GM18951 (cell line): ENCODE results near the gene IFNLR1.

Experiments used
- POLR2A ChIP-seq: IDR thresholded peaks from 4 replicates; pipeline ENCODE4 v1.6.1; 2011; ENCODE audit warnings: mild to moderate bottlenecking; ENCODE audit not compliant: insufficient read length, insufficient read depth; ENCODE audit errors: extremely low read depth
- in situ Hi-C: fragments of 300-500 bp; cut with MboI; formaldehyde crosslinking; loops from one replicate; pipeline ENCODE4 v1.12.0; 2022; ENCODE audit warnings: low sequenced_read_pairs, mixed read lengths, inconsistent platforms; ENCODE audit not compliant: unreplicated experiment

IFNLR1 gene

DNA sequence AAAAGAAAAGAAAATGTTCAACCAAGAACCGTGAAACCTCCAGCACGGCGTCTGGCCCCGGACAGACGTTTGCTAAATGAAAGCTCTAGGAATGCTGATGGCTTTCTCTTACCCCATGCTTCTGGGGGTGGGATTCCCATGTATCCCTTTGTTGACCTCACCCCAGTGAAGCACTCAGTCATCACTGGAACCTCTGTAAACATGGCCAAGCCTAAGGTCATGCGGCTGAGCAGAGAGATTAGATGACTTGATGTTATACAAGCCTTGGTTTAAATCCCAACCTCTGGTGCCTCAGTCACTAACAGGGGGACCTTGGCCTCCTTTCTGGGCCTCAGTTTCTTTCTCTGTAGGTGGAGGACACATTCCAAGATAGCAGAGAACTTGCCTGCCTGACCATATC lies 72.3 kb downstream of the IFNLR1 start:
- in situ Hi-C loops: no loop called here

DNA sequence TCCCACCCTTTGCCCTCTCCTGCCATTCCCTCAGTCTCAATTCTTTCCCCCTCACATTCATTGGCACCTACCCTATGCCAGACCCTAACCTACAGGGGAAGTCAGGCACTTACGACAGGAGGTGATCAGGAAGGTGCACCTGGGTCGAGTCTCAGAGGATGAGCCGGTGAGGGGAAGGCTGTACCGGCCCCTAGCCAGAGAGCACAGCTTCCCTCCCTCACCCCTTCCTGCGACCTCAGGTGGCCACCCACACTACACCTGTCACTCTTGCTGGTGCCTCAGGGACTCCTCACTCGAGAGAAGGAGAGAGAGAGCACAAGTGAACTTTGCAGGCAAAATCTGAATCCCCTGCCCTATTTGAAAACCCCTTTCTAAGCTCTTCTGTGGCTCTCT lies 73.5 kb downstream of the IFNLR1 start:
- in situ Hi-C loops: no loop called here
- TF ChIP-seq POLR2A: no peak

More for the DNA sequence above, 72.3 kb downstream of the IFNLR1 start:
- no peak for TF ChIP-seq POLR2A

DNA sequence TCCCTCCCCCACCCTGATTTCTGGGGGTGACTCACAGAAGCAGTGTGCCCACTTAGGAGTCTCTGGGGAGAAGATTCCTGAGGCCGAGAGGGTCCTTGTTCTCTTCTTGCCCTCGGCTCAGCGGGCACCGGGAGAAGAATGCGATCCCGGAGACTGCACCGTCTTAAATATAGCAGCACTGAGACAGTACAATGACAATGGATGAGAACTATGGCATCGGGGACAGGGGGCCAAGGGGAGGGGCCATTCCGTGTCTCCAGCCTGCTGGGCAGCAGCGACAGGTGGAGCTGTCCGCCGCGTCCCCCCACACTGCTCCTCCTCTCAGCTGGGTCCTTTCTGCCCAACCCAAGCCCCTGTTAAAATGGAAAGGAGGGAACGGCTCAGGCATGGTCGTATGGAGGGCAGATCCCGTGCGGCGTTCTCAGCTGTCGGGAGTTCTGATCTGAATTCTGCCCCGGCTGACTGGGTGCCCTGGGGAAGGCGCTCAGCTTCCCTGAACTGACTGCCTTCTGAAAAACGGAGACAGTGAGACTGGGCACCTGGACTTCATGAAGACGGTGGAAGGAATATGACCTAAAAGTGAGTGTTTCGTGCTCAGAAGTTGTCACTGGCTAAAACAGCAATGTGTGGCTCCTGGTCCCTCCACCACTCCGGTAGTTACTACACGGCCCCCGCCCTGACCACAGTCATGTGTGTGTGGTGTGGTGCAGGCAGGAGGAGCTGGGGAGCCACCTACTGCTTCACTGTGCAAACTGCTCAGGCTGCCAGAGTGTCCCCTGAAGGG lies 74.9 kb downstream of the IFNLR1 start, which contains the start of gene MYOM3:
Gene MYOM3, minus strand, starts transcription at position 140 of the 784 bp plus-strand sequence. CDS start 3,499 bp downstream, outside the sequence.
- in situ Hi-C loops: no loop called here
- no peak for TF ChIP-seq POLR2A

DNA sequence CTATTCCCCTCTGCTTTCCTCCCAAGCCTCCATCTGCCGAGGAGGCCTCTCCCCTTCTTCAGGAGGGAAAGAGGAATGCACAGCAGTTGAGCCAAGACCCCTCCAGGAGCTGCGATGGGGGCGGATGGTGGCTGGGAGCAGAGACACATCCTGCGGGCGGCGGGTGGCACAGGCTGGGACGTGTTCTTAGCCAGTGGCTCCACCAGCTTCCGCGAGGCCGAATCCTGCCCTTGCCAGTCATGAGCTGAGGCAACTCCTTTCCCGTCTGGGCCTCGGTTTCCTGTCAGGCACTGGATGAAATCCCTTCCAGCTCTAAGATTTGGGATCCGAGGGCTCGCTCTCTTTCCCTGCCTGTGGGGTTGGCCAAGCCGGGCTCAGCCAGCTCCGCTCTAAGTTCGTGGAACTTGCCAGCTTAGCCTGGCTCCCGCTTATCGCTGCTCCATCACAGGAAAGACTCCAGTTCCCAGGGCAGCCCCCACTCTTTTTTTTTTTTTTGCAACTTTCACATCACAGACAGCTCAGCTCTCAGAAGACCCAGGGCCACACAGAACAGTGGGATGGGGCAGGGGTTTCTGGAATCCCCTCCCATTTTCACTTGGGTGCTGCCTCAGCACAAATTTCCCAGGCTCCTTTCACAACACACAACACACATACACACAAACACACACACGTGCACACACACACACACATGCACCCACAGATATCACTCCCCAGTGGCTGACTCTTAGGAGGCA lies 75.7 kb downstream of the IFNLR1 start:
- no peak for TF ChIP-seq POLR2A
- in situ Hi-C loops: no loop called here

DNA sequence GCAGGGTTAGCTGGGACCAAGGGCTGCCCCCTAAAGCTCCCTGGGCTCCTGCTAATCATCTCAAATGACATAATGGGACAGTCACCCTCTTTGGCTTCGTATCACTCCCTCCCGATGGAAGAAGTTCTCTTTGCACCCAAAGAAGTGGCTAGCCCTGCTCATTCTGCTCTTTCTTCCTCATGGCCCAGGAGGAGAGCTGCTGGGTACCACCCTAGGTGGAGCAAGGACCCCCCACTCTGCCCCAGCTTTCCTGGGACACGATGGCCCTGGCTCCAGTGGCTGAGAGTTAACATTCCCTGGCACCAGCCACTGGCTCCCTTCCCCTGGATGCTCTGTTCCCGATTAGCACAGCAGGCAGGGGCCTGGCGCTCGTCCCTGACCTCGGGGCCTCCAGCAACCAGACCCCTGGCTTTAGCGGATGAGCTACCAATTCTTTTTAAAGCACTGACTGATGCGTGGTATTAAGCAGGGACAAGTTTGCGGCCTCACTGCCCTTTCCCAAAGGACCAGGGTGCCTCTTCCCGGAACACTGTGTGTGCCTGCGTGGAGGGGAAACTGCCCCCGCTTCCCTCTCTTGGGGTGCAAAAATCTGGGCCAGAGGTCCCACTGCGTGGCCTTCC lies 76.3 kb downstream of the IFNLR1 start:
- no peak for TF ChIP-seq POLR2A
- in situ Hi-C loops: no loop called here

DNA sequence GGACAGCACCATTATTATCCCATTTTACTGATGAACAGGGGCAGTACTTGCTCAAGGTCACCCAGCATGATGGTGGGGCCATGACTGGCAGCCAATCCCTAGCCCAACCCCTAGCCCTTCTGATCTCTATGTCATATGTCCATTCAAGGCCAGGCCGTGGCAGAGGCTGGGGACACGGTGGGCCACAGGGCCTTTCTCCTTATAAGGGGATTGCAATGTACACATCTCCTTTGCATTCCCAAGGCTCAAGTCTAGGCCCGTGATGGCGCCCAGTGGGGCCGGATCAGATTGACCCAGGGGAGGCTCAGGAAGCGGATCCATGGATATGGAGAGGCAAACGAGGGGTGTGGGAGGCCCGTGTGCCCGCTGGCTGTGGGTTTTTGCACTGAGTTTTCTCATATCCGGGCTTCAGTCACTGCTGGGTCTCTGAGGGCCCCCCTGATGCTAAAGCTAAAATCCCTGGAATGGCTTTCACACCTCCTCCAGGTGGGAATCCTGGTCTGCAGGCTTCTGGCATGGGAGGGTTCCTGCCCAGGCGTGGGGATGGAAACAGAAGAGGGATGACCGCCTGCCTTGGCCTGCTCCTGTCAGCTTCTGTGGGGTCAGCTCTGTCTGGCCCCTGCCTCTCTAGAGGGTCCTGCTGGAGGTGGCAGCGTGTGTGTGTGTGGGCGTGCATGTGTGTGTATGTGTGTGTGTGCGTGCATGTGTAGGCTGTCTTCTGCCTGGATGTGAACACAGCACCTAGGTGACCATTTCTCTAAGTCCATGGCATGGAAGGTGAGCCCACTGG lies 77.2 kb downstream of the IFNLR1 start:
- TF ChIP-seq POLR2A: no peak
- in situ Hi-C loops: no loop called here

DNA sequence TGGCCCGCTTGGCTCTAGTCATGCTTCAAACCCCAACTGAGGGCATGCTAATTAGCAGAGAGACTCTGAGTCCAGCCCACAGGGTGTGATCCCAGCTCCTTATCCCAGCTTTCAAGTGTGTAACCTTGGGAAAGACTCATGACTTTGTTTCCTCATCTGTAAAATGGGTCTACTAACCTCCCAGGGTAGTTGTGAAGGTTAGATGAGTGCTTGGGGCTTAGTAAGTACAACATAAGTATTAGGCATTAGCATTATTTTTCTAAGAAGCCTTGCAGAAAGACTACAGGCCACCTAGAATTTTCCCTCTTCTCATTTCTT lies 78.0 kb downstream of the IFNLR1 start:
- in situ Hi-C loops: no loop called here

DNA sequence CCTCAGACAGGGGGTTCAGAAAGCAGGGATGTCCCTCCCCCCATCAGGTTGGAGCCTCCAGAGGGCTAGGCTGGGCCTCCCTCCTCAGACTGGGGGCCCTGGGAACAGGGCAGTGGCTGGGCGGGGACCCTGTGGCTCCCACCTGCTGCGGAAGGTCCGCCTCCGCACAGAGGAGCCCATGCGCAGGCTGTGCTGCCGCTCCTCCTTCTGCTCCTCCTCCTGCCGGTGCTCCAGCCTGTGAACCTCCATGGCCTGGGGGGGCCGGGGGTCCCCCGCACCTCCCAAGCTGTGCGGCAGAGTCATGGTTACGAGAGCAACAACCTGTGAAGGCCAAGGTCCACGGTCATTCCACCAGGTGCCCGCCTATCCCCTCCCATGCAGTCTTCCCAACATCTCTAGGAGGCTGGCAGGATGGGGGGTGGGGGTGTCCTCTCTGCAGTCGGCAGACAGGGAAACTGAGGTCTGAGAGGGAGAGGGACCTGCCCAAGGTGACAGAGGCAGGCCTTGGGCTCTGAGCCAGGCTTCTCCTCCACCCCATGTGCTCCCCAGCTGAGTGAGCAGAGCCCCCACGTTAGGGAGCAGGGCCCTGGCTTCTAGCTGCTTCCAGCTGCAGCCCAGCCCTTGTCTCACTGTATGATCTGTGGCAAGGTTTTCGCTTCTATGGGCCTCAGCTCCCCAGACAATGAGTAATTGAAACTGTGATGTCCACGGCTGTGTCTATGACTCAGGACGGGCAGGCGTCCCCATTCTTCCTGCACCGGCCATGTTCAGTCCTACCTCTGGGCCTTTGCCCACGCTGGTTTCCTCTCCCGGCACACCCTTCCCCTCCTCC lies 78.5 kb downstream of the IFNLR1 start:
- in situ Hi-C loops: no loop called here
- TF ChIP-seq POLR2A: no peak

More for the DNA sequence above, 78.0 kb downstream of the IFNLR1 start:
- TF ChIP-seq POLR2A: no peak

DNA sequence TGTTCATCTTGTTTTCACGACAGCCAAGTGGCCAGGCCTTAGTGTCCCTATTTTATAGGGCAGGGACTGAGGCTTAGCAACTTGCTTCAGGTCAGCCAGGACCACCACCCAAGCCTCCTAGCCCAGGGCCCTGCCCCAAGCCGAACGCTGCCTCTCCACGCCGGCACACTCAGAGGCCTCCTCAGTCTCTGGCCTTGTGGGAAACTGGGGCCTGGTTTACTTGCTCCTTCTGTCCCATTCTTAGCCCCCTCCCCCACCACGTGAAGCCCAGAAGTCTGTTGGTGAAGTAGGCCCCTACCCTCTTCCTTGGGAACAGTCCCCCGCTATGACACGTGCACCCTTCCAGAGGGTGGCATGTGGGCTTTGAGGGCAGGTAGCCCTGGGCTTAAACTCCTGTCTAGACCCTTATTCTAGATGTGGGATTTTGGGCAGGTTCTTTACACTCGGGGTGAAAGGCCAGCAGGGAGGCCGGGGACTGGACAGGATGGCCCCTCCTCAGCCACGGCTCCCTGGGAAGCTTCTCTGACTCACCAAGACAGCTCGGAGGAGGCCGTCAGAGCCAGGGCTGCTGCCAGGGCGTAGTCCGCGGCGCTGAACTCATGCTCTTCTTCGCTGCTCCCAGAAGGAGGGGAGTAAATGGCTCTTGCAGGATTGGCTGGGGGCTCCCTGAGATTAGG lies 79.5 kb downstream of the IFNLR1 start:
- in situ Hi-C loops: no loop called here
- no peak for TF ChIP-seq POLR2A

DNA sequence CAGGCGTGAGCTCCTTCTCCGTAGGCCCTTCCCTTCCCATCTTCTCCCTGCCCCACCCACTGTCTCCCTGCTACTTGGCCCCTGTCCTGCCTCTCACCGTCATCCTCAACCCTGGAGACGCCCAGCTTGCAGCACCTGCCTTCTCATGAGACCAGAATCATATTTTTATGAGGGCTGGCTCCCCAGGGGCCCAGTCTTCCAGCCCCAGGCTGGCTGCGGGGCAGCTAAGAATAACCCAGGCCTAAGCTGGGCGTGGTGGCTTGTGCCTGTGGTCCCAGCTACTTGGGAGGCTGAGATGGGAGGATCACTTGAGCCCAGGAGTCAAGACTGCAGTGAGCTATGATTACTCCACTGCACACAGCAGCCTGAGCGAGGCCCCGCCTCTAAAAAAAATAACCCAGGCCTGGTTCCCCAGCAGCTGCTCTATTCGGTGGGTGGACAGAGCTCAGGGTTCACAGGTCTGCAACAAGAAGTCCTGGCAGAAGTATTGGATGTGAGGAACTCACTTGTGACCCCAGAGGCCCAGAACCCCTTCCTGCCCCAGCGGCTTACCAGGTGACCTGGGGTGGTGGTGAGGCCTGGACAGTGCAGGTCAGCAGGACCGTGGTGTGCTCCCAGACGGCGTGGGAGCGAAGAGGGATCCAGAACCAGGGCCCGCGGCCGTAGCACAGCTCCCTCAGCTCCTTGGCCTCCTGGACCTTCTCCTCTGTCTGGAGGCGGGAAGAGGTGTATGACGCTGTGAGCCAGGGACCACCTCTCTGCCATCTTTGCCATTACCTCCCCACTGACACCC lies 81.5 kb downstream of the IFNLR1 start:
- no peak for TF ChIP-seq POLR2A
- in situ Hi-C loops: no loop called here

DNA sequence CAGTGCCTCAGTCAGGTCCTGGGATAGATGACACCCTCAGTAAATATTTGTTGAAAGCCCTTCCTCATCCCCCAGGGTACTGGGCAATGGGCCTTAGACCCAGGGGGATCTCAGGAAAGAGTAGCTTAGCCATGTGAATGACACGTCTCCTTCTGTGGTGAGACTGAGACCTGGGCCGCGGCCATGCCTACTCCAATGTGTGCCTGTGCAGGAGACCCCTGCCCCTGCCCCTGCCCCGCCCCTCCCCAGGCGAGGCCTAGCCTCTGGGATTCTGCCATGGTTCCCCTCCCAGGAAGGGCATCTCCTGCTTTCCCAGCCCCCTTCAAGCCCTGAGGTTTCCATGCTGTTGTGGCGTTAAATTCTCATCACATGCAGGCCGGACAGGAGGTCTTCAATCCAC lies 82.2 kb downstream of the IFNLR1 start:
- in situ Hi-C loops: no loop called here
- no peak for TF ChIP-seq POLR2A
